SK-N-SH treated with all-trans-retinoic acid at 6 μM for 48 hours (cell line): ENCODE measurements around the gene CALR3.

Source experiments
- GLIS3 ChIP-seq: fragments of 250-450 bp; sonication (Bioruptor Pico); IDR thresholded peaks from 2 replicates; pipeline ENCODE4 v1.5.0; 2020; ENCODE audit warnings: mild to moderate bottlenecking, moderate library complexity
- RARB ChIP-seq: fragments of 250-450 bp; sonication (Bioruptor Pico); IDR thresholded peaks from 2 replicates; pipeline ENCODE4 v1.8.0; 2021; ENCODE audit warnings: mild to moderate bottlenecking, moderate library complexity

DNA sequence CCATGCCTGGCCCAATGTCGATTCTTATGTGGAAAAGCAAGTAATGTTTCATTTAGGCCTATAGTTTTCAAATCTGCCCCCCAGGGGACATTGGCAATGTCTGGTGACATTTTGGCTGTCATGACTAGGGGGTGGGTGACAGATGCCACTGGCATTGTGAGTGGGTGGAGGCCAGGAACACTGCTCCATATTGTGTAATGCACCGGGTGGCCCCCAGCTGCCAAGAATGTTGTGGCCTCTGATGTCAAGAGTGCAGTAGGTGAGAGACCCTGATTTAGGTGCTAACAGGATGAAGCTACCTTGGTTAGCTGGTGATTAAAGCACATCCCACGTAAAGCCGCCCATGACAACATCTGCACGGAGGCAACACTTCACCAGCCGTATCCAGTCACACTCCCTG is 11.0 kb upstream of the CALR3 start:
- no peak for TF ChIP-seq GLIS3 (CRISPR knock-in tag)
- no peak for TF ChIP-seq RARB (CRISPR knock-in tag)
